ENCODE results near the gene EPHX1.

The EPHX1 gene

GRCh38 chr1:225888289-225888897 is 78.5 kb downstream of the EPHX1 start:
- FAIRE-seq (no peak), DNase-seq (ENCODE audit: insufficient read length, low spot score) (no peak)
- no peak for TF ChIP-seq POLR2A (IDR thresholded peaks at IDR 0.05; ENCODE audit: low read depth, low read length)

GRCh38 chr1:225888898-225889601 is 79.1 kb downstream of the EPHX1 start, which contains the start of gene LEFTY1:
LEFTY1 (minus strand) TSS chr1:225889146; CDS start chr1:225889066, 80 bp downstream.
- FAIRE-seq (no peak), DNase-seq (ENCODE audit: insufficient read length, low spot score) (no peak)
- TF ChIP-seq POLR2A (IDR thresholded peaks at IDR 0.05; ENCODE audit: low read depth, low read length), result no peak

GRCh38 chr1:225889743-225890142 is 79.8 kb downstream of the EPHX1 start:
- DNase-seq (ENCODE audit: insufficient read length, low spot score), result no peak
- TF ChIP-seq POLR2A (IDR thresholded peaks at IDR 0.05; ENCODE audit: low read depth, low read length), result no peak
- no peak for FAIRE-seq

GRCh38 chr1:225890346-225891228 is 80.7 kb downstream of the EPHX1 start:
- TF ChIP-seq POLR2A (IDR thresholded peaks at IDR 0.05; ENCODE audit: low read depth, low read length), result no peak
- FAIRE-seq (no peak), DNase-seq (ENCODE audit: insufficient read length, low spot score) (peak; percentile 37)

GRCh38 chr1:225891229-225891972 is 81.5 kb downstream of the EPHX1 start:
- no peak for TF ChIP-seq POLR2A (IDR thresholded peaks at IDR 0.05; ENCODE audit: low read depth, low read length)
- no peak for DNase-seq (ENCODE audit: insufficient read length, low spot score)
- FAIRE-seq, result no peak

- FAIRE-seq (no peak), DNase-seq (ENCODE audit: insufficient read length, low spot score) (no peak)
- TF ChIP-seq POLR2A (IDR thresholded peaks at IDR 0.05; ENCODE audit: low read depth, low read length), result no peak
Observed at GRCh38 chr1:225892307-225892706, 82.4 kb downstream of the EPHX1 start.

Data from H54 (cell line).